ENCODE measurements around the gene LINC01488.

Gene LINC01488

DNA sequence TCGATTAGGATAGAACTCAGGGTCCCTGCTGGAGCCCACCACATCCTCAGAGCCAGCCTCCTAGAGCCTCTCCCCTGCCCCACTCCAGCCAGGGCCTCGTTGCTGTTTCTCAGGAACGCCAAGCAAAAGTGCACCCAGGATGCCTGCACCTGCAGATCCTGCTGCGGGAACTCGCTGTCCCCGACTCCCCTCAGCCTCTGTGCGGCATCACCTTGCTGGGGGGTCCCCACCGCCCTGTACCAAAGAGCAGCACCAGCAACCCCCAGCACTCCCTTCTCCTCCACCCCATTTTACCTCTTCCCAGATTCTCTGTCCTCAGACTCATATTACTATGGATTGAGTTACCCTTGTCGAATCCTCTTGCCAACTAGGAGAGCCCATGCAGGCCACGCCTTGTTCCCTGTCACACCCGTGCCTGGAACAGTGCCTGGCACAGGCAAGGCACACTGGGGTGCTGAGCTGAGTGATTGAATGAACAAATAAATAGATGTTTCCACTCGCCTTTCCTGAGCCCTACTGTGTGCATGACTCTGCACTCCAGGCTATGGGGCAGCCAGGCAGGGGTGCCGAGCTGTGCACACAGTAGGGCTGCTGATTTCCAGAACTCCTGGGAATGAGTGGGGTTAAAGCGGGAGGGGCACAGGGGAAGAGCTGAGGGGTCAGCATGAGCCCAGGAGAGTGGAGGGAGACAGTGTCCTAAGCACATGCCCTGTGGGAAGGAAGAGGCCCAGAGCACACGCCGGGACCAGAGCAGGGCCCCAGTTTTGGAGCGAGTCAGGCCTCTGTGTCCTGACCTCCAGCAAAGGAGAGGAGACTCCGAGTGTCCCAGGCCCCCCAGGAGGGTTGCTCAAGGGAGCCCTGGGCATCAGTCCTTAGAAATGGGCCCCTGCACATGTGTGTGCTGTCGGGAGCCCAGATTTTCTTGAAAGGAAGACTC is 44.3 kb downstream of the LINC01488 start:
- DNase-seq (ENCODE audit: low read depth in 3 of 3, low spot score in 1 of 3): no peak

DNA sequence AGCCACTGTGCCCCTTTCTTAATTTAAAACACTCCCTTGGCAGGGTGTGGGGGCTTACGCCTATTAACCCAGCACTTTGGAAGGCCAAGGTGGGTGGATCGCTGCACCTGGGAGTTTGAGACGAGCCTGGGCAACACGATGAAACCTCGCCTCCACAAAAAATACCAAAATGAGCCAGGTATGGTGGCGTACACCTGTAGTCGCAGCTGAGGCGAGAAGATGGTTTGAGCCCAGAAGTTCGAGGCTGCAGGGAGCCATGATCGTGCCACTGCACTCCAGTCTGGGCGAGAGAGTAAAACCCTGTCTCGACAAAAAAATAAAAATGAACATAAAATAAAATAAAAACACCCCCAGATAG is 45.0 kb downstream of the LINC01488 start:
- no peak for DNase-seq (ENCODE audit: low read depth in 3 of 3, low spot score in 1 of 3)

DNA sequence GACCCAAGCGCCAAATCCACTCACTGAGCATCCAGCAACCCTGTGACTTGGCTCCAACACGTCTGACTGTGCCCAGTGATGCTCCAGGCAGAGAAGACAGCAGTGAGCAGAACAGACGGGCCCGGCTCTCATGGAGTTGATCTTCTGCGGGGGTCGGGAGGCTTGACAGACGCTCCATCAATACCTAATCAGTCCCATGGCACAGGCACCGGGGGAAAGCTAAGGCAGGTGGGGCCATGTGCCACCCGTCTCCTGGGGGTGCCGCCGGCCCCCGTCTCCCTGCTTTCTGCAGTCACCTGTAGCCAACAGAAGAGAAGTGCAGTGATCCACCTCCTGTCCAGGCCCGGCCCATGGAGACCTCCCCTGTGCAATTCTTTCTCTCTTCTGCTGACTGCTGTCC is 47.5 kb downstream of the LINC01488 start:
- DNase-seq (ENCODE audit: low read depth in 3 of 3, low spot score in 1 of 3): no peak

DNA sequence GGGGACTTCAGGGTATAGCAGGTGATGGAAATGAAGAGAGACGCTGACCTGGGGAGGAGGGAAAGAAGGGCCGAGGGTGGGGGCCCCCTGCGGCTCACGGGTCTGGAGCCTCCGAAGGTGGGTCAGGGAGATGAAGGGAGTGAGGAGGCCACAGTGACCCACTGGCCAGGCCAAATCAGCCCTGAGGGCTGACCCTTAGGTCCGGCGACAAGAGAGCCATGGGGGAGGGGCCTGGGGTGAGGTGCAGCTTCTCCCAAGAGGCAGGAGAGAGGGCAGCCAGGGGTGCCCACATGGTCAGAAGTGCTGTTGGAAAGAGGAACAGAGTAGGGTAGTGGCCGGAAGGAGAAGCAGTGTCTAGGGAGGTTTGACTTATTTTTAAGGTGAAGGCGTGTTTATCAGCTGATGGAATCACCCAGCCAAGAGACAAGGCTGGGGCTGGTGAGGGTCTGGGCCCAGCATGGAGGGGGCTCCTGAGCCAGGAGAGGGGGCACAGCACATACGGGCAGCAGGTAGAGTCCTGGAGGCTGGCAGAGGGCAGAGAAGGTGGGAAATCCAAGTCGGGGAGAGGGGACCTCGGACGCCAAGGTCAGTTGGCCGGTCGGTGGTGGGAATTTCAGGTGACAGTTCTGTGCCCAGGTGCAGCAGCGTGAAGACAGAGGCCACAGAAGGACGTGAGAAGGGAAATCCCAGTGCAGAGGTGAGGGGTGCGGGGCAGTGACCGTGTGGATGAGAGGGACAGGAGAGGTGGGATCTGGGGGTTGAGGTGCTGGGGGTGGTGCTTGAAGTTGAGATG is 49.0 kb downstream of the LINC01488 start:
- DNase-seq (ENCODE audit: low read depth in 3 of 3, low spot score in 1 of 3): no peak

DNA sequence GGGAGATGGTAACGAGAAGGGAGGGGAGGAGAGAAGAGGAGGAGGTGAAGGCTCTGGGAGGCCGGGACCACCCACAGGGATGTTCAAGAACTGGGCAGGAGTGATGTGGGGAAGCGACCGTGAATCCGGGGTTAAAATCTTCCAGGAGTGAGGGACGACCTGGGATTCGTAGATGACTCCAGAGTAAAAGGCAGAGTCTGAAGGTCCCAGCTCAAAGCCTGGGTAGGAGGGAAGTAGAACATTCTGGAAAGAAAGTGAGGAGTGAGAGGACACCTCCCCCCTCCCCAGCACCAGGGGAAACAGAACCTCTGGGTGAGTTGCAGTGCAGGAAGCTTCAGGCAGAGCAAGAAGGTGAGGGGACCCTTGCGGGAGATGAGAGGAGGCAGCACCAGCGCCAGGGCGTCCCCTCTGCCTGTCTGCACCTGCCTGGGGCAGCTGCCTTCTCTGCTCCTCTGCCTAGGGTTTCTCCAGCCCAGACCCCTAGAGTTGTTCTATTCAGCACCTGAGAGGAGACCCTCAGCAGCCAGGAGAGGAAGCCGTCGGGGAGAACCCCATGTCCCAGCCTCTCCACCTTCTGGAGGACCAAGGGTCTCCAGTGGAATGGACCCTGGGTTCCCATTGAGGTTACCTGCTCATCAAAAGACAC is 49.7 kb downstream of the LINC01488 start:
- DNase-seq (ENCODE audit: low read depth in 3 of 3, low spot score in 1 of 3): no peak

DNA sequence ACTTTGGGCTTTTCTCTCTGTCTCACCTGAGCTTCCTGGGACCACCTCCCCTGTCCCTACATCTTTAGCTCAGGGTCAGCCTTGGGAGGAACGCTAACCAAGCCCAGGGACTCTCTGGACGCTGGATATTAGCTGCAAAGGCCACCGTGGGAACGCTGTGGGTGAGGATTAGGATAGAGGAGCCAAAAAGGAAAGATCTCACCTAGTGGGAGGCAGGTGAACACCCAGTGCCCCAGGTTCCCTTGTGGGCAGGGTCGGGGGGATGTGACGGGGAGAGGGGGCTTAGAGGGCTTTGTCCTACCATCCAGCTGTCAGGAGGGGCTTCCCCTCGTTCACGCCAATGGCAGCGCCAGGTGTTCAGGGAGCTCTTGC is 50.2 kb downstream of the LINC01488 start:
- no peak for DNase-seq (ENCODE audit: low read depth in 3 of 3, low spot score in 1 of 3)

DNA sequence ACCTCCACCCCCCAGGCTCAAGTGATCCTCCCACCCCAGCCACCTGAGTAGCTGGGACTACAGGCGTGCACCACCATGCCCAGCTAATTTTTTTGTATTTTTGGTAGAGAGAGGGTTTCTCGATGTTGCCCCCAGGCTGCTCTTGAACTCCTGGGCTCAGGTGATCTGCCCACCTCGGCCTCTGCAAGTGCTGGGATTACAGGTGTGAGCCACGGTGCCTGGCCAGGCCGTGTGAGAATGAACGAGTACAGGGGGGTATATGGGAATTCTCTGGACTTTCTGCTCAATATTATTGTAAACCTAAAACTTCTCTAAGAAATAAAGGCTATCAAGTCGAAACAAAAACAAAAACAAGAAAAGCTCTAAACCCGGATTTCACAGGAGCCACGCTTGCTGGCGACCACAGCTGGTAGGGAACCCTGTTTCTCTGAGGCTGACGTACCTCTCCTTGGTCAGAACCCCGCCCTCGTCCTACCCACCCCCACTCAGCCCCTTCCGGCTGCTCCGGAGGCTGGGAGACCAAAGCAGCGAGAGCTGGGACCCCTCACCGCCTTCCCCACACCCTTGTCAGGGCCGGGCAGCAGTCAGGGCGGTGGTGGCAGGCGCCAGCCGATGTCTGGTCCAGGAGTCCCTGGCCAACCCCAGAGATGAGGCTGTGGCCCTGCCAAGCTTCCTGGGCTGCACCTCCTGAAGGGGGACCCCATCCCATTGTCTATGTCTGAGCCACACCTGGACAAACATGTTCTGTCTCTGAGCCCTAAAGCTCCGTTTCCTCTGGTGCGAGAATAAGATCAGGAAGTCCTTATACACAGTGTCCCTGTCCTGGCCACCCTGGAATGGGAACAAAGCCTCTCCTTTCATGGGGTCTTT is 52.1 kb downstream of the LINC01488 start:
- DNase-seq (ENCODE audit: low read depth in 3 of 3, low spot score in 1 of 3): no peak

DNA sequence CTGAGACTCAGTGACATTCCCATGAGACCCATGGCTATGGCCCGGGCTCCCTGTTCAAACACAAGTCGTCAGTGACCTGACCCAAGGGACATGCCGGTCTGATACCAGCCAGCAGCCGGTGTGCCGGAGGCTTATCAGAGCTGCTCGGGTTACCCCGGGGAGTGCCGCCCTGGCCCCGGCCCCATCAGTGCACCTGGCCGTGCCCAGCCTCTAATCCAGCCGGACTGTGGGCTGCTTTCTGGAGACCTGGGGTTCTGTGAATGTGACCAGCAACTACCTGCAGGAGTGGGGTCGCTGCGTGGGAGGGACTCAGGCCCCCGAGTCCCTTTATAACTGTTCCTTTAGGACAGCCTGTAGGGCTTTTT is 52.7 kb downstream of the LINC01488 start:
- DNase-seq (ENCODE audit: low read depth in 3 of 3, low spot score in 1 of 3): no peak

DNA sequence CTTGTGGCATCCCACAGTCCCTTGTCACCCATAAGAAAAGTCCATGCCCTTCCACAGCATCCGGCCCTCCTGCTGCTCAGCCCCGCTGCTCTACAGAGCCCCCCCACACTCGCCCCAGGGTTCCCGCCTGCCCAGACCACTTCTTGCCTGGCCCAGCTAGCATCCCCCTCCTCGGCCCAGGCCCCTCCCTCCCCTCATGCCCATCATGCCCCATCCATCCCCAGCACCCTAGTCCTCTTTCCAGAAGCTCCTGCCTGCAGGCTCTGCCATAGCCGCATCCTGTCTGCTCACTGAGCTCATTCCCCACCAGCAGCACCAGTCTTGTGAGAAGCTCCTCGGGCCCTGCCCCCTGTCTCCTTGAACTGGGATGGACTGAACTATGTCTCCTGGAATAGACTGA is 54.4 kb downstream of the LINC01488 start:
- no peak for DNase-seq (ENCODE audit: low read depth in 3 of 3, low spot score in 1 of 3)

DNA sequence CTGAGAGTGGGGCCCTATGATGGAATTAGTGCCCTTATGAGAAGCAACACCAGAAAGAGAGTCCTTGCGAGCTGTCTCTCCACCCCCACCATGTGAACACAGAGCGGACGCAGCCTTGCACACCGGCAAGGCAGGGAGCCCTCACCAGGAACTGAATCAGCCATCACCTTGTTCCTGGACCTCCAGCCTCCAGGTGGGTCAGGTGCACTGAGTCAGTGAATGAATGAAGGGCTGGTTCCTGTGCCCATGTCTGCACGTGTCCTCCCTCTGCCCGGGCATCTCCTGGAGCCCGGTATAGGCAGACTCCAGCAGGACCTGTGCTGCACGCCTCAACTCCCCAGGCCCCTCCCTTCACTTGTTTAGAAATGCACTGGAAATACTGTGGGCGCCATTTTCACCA is 54.9 kb downstream of the LINC01488 start:
- no peak for DNase-seq (ENCODE audit: low read depth in 3 of 3, low spot score in 1 of 3)

DNA sequence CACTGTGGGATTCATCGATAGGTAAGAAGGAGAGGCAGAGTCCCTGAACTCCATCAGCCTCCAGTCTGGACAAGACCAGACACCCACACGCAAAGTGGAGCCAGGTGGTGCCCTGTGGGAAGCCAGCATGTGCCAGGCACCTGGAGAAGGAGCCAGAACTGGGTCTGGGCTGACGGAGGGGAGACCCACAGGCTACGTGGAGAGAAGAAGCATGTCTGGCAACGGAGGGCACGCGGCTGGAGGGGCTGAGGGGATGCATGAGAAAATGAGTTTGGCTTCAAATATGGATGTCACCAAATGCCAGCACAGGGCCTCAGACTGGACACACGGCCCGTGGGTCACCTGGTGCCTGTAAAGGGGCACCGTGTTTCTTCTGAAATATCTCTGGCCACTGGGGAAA is 55.7 kb downstream of the LINC01488 start:
- DNase-seq (ENCODE audit: low read depth in 3 of 3, low spot score in 1 of 3): no peak

DNA sequence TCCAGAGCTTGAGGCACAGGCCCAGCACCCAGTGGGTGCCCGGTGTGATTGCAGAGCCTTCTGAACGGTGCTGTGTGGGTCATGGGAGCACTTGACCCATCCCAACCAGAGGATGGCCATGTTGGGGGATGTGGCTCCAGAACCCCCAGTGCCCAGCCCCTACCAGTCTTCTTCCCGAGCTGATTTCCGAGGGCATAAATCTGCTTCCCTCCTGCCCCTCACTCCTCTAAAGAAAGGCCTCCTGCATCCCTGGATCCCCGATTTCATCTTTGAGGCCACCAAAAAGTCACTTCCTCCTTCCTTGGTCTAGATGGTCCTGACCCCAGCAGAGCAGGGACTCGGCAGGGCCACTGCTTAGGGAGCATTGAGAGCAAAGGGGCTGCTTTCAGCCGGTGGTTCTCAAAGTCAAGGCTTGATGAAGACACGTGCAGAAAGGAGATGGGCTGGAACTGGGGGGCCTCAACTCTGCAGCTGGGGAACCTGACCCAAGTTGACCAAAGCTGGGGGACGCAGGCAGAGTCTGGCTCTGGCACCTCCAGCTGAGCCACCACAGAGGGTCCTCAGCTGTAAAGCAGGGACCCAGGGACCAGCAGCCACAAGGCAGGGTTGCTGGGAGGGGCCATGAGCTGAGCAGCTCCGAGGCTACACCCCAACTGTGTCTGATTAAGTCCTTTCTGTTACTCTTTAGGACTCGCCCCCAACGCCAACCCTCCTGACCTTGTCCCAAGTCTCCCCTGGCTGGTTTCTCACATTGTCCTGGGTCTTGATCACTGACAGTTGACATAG is 56.6 kb downstream of the LINC01488 start:
- no peak for DNase-seq (ENCODE audit: low read depth in 3 of 3, low spot score in 1 of 3)

DNA sequence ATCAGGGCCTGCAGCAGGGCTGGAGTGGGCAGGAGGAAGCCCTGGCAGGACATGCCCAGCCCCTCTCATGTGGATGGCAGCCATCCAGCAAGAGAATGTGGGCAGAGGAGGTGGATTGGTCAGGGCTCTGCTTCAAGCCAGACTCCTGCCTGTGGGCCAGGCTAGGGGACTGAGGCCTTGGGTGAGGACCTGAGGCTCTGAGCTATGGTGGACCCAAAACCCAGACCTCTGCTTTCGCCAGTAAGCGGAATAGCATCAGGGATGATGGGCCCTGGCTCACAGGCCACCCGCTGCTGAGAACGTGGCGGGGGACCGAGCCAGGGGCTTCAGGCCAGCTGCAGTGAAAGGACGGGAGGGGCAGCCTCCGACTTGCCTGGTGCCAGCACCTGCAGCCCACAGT is 57.4 kb downstream of the LINC01488 start:
- no peak for DNase-seq (ENCODE audit: low read depth in 3 of 3, low spot score in 1 of 3)

DNA sequence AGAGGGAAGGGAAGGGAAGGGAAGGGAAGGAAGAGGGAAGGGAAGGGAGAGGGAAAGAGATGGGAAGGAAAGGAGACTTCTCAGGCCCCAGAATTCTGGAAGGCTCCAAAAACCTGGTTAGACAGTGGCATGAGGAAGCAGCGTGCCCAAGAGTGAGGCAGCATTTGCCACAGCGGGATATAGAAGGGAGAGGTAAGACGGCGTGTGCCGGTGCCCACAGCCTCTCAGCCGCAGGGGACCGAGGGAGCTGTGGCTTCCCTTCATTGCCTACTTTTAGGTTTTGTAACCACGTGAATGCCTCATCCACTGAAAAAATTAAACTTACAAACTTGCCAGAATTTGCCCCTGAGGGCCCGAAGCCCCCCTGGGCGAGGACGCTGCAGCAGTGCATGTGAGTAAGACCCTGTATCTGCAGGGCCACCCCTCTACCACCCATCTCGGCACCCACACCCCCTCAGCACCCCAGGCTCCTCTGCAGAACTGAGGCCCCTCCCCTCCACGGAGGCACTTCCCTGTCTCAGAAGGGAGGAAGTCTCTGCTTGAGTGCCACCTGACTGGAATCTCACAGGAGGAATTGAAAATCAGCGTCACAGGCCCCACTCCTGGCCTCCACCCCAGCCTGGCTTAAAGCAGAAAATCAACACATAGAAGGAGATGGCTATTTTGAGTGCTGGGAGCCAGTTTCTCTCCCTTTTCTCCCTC is 58.1 kb downstream of the LINC01488 start:
- no peak for DNase-seq (ENCODE audit: low read depth in 3 of 3, low spot score in 1 of 3)

DNA sequence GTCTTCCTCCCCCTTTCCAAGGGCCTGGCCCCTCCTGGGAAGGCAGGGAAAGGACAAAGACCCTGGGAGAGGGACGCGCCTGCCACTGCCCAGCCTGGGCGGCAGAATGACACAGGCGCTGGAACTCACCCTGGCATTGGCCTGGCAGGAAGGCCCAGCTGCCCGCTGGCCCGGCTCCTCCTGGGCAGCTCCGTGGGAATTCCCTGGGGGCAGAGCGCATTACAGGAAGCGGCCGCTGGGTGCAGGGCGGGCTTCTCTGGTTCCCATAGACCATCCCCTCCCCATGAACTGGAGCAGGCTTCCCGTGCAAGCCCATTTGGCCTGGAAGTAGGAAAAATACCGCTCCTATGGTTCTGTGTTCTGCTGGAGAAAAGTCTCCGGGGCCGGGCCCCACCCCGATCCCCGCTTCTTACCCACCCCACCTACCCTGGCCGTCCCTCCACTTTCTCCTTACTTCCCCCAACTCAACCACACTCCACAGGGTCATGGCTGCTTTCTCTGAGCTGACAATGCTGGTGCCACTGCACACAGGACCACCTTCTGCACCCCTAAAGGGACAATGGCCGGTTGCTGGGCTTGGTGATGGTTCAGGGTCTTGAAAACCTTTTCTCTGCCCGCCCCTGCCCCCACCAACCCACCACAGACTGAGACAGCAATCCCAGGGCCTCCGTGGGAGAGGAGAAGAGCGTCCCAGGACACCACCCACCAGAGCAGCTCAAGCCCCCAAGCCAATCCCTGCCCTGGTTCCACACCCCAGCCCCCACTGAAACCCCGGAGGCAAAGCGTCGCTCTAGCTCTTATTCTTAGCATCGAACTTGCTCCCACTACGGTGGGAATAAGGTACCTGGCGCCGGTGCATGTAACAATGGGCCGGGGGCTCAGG is 58.9 kb downstream of the LINC01488 start:
- DNase-seq (ENCODE audit: low read depth in 3 of 3, low spot score in 1 of 3): no peak

DNA sequence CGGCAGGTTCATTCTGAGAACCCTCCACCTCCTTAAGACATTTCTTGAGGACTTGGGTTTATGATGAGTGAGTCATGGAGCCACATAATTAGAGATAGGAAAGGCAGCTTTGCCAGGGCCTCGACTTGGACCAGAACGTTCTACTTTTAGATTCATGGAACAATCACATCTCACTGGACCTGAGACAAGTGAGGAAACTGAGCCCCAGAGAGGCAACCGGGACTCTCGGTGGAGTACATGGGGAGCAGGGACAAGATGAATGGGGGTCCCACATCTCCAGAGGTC is 59.5 kb downstream of the LINC01488 start:
- no peak for DNase-seq (ENCODE audit: low read depth in 3 of 3, low spot score in 1 of 3)

DNA sequence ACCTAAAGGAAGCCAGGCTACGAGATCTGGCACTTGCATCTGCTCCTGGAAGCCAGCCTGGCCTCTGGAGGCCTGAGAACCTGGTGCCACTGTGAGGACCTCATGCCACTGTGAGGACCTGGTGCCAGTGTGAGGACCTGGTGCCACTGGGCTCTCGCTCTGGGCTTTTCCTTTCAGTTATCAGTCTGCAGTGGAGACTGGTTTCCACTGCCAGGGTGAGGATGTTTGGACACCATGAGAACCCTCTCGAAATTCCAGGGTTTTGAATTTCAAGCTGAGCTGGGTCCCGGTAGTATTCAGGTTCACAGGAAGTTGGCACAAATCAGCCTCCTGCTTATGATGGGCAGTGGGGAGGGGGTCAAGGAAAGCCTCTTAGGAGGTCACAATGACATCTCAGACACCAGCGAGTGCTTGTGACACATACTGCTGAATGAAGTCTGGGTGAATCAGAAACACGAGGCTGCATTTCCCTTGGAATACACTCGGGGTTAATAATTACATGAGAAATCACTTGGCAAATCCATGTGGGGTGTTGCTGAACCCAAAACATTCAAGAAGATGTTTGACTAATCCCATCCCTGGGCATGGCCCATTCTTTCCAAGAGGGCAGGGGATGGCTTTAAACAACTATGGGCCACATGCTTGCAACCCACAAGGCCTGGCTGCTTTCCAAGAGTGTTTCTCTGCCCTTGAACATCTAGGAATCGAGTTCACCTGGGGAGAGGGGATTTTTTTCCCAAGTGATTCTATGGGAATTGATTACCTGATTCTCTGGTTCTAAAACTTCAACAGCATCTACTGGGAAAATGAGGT is 60.2 kb downstream of the LINC01488 start:
- no peak for DNase-seq (ENCODE audit: low read depth in 3 of 3, low spot score in 1 of 3)
